Limb (tissue), 2 donors: Measurements from ENCODE around the gene NCKAP5.

ENCODE experiments used
- DNase-seq, 2 donors: peaks; one replicate each; pipeline ENCODE4 v3.0.0-alpha.2; 2016; ENCODE audit errors: extremely low spot score in 2 of 2

The NCKAP5 gene

DNA sequence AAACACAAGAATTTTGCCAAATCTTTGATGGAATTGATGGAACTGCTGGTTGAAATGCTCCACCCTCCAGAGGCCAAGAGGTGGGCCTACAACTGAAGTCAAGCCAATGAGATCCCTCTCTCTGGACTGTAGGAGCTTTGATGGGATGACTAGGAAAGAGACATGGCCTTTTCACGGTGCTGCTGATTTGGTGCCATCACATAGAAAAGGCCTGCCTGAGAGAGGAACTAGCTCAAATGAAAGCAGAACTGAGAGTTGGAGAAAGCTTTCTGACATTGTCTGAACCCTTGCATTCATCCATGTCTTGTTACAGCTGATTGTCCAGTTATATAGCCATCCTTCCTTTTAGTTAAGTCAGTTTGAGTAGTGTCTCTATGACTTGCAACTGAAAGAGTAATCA lies 614.5 kb downstream of the NCKAP5 start:
- no peak for DNase-seq

DNA sequence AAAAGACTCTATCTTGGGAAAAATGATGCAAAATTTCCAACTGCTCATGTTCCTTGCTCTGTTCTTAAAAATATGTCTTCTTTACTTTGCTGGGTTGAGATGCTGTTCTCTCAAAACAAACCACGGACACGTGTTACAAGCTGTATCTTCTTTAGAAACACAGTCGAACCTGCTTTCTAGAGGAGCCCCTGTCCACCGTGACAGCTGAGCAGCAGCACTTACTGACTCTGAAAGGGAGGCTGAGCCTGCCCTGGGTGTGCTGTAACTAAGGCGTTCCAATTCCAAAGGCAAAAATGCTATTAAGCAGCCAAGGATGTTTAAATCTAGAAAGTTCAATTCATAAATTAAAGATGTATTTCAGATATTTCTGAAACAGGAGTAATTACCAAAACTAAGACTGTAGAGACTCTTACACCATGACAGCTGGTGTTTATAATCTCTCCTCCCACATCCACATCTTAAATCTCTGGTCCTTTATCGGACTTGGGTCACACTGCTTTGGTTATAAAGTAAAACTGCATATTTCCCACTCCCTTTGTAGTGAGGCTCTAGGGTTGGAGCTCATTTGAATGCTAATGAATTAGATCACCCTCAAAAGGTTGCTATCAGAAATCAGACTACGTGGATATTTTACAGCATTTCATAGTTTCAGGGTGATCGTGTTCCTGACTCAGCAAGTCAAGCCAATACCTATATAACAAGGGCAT lies 617.1 kb downstream of the NCKAP5 start:
- DNase-seq, result no peak

DNA sequence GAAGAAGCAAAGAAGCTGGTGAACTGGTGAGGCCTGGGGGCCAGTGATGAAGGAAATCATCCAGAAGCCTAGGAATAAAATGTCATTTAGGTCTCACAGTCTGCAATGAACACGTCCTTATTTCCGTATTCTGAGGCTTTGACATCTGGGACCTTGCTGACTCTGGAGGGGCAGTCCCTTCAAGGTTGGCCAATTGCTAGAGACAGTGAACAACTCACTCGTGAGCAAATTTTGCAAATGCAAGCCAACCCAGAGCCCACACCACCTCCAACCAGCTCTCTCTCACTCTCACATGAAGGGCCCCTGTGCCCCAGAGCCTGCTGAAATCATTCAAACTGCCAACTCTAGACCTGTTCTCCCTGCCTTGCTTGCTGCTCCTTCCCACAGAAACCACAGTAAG lies 619.2 kb downstream of the NCKAP5 start:
- DNase-seq, result no peak

DNA sequence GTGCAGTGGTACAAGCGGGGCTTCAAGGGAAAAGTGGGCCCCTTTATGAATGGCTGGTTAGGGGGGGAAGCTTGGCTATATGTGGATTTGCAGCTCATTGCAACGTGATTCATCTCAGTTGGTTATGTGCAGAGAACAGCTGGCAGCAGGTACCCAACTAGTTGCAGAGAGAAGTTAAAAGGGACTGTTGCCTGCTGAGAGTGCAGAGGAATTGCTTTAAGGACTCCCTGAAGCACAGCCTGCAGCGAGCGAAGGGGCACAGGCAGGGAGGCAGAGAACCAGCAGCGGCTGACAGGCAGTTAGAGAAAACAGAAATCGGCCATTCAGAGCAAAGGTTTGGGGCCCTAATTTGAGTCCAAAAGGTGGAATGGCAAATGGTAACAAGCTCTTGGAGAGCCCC lies 620.1 kb downstream of the NCKAP5 start:
- DNase-seq, result no peak

DNA sequence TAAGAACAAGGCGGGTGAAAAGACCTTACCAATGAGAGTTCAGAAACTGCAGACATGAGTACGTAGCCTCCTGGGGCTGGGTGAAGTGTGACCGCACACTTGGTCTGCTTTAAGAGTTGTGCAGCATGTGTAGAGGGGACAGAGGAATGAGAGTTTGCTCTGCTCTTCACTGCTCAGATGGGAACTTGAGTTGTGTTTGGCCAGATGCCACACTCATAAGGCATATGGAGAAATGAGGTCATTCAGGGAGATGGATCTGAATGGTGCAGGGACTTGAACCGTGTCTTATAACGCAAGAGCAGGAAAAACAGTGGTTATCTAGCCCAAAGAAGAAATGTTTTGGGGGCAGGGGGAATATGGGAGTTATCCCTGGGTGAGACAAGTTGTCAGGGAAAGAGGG lies 624.4 kb downstream of the NCKAP5 start:
- DNase-seq, result peak in 1 of 2 donors; percentile 48

DNA sequence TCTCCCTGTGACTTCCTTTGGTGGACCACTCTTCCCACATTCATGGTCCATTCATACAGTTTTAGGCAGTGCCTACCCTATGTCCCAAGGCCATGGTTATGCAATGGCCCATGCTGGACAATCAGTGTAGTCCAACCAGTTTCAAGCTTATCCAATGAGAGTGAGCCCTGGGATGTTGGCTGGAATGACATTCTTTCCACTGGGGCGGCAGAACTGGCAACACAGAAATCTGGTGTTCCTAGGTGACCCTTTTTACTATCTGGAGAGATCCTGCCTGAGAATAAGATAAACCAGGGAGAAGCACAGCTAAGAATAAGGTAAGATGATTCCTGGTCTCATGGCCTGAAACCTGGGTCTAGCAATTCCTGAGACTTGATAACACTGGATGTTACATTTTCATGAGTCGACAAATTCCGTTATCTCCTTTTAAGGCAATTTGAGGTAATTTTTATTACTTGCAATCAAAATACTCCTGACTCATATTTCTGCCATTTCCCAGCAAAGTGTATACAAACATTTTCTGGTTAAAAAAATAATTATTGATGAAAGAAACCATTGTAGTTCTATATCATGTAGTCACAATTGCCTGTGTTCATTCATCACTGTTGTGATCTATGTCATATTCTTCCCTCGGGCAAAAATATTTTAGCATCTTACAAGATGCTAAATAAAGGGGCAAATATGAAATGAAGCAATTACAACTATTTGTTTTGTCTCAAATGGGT lies 626.8 kb downstream of the NCKAP5 start:
- DNase-seq, result no peak

DNA sequence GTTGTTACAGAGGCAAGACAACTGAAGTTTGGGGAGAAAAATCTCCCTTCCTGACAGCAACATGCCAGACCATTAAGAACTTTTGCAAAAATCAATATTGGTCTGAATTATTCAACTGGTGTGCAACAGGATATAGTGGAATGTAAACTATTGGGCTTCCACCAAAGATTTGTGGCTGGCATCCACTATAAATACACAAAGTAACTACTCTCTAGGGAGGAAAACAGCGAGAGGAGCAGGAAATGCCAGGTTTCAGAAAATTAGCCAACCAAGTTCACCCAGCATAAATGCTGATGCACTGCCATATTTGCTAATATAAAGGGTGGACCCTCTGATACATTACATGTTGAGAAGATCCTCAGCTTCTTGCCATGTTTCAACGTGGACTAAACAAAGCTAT lies 630.6 kb downstream of the NCKAP5 start:
- no peak for DNase-seq

DNA sequence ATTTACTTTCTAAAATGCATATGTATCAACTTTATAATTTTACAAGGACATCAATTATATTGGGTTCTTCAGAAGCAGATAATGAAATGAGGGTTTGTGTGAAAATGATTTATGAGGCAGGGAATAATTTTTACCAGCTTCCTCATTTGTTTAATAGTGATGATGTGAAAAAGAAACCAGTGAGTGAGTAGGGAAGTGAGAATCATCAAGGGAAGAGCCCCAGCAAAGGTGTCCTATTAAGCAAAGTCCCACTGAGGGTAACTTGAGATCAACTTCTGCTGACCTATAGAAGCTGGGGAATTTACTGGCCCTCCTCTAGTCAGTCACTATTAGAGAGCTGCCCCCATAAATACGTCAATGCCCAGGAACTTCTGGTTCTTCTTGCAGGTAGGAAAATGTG lies 631.5 kb downstream of the NCKAP5 start:
- no peak for DNase-seq

DNA sequence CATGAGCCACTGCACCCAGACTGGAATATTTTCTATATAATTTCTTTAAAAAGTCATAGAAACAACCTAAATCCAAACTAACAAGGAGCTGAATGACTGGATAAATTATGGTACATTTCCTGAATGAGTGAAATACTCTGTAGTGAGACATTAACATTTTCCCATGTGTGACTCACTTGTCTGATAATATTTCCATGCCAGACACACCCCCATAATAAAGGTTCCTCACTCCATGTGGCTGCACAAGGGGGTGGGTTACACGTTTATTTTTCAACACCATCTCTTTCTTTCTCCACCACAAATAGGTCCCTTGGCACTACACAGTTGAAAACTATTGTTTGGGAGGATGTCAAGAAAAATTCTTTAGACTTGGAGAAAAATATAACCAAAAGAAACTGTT lies 632.0 kb downstream of the NCKAP5 start:
- DNase-seq, result no peak

DNA sequence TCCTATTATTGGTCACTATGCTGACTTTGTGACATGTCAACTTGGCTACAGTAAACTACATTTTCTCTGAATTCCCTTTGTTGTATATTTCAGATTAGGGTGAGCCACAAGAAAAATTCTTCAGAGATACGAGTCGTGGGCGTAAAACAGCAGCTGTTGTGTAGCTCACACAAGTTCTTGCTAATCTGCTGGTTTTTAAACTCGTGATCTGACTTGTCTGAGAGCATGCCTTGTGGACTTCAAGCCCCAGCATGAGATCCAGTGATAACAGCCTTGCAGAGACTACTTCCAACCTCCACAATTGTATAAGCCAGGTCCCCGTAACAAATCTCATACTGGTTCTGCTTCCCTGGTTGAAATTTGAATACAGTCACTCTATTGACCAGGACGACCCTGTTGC lies 638.5 kb downstream of the NCKAP5 start:
- DNase-seq, result no peak

DNA sequence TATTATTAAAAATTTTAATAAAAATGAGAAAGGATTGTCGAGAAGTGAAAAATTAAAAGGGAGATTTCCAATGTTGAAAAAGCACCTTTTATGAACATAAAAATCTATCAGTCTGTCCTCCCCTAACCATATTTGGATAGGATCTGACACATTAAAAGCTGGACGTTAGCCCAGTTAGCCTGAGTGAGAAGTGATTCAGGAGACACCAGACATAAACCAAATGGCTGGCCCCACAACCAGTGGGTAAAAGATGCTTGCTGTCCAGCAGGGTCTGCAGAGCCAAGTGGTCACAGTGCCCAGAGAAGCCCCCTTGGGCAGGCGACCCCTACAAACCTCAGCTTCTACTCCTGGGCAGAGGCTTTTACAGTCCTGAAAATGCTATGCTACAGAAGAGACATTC lies 644.5 kb downstream of the NCKAP5 start:
- no peak for DNase-seq

DNA sequence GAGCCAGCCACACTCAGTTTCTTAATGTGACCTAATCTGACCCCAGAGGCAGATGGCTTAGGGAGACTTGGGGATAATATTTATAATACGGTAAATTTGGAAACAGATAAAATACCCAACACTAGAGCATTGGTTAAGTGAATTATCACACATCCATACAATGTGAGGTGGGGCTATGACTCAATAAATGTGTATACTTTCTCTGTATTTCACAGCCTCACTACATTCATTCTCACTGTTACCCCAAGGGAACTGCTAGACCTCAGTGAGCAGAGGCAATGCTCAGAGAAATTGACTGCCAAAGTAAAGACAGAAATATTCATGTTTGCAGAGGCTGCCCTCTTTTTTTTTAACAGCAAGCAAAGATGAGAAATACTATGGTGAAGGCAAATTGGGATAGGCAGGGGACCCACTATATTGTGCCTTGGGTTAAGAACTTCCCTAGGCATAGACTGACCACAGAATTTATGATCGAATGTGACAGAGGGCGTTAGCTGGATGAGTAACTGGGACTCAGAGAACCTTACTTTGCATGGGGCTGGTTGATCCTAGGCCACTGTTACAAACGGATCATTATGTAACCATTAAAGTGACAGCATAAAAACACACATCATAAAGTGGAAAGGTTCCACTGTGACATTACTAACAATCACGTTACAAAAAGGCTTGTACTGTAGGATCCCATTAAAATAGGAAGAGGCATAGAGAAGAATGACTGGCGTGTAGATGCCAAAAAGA lies 652.3 kb downstream of the NCKAP5 start:
- no peak for DNase-seq

DNA sequence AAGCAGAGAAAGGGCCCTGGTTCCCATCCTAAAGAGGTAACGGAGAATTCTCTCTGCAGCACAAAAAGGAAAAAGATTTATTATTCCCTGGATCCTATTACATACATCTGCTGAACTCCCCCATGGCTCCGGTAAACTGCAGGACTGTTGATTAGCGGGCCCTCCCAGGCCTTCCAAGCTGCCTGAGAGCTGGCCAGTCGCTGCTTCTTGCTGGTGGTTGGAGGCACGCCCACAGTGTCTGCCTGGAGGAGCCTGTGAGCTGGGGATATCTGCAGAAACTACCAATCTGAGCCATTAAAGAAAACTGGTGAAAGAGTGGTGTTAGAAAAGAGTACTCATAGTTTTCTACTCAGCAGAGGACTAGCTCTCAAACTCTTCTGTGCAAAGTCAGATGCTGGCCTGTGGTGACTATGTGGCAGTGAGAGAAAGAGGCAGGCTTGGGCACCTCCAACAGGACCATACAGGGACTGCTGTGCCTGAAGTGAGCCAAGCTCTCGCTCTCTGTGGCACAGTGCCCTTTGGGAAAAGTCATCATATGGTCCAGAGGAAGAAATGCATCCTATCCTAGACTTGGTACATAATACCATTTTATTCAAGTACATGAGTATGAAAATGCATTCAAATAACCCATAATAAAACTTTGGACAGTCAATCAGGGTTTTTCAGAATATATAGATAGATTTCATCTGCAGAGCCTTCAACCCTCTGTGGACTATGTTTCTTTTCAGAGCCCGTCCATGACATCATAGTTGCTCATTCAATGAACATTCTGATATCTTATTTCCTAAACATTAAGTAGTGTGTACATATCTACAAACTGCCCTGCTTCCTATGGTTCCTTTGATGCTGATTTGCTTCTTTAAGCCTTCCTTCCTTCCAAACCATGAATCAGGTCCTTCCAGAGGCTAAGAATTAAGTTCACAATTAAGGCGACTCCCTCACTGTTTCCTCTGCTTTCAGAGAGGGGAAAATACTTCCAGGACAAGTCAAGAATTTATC lies 656.2 kb downstream of the NCKAP5 start:
- peak; percentile 34 to 53 for DNase-seq

DNA sequence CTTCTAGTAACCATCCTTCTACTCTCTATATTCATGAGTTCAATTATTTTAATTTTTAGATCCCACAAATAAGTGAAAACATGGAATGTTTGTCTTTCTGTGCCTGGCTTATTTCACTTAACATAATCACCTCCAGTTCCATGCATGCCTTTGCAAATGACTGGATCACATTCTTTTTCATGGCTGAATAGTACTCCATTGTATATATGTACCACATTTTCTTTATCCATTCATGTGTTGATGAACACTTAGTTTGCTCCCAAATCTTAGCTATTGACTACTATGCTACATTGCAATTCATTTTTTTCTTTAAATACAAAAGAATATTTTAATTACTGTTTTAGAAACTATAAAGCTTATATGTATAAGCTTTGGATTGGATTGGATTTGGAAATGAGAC lies 657.8 kb downstream of the NCKAP5 start:
- no peak for DNase-seq

DNA sequence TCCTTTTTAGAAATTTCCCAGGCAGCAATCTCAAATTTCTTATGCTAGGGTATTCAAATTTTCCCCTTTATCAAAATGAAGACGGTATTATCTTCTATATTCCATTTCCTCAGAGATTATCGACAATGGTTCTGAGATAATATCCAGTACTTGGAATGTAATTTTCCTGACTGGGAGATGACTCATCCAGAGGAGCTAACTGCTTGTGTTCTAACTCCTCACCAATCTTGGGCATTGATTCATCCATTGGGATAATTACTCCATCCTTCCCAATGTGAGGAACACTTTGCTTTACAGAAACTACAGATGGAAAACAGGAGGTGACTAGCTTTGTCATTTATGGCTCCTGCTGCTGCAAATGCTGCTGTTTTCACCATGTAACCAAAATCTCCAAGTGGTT lies 658.8 kb downstream of the NCKAP5 start:
- DNase-seq, result no peak

DNA sequence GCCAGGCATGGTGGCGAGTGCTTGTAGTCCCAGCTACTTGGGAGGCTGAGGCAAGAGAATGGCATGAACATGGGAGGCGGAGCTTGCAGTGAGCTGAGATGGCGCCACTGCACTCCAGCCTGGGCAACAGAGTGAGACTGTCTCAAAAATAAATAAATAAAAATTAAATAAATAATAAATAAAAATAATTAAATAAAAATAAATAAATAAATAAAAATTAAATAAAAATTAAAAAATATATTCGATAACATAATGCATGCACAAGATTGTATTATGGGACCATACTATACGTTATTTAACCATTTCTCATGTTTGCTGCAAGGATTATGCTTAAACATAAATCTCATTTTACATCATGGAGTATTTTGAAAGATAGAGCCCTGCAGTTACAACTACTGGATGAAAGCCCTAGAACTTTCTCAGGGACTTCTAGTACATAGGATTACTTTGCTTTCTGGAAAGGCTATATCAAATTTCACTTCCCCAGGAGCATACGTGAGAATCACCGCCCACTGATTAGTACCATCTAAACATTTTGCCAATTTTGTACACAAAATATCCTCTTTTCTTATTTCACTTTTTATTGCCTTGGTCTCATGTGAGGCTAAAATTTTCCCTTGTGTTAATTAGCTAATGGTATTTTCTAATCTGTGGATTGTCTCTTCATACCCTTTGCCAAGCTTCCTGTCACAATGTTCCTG lies 664.0 kb downstream of the NCKAP5 start:
- DNase-seq, result peak in 1 of 2 donors; percentile 4

DNA sequence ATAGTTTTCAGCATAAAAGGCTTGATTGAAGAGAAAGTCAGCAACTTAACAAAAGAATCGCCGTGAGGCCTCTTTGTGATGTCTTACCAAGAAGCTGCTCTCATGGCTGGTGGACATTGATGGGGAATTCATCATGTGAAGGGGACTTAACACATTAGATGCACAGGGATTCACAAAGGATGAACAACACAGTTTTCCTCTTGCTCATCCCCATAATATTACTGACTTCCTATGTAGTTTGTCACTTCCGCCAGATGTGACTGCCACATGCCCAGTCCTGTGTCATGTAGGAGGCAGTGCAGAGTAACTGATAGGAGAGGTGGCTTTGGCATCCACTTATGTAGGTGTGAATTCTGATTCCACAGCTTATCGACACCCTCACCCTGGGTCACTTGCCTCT lies 665.6 kb downstream of the NCKAP5 start:
- DNase-seq, result no peak

DNA sequence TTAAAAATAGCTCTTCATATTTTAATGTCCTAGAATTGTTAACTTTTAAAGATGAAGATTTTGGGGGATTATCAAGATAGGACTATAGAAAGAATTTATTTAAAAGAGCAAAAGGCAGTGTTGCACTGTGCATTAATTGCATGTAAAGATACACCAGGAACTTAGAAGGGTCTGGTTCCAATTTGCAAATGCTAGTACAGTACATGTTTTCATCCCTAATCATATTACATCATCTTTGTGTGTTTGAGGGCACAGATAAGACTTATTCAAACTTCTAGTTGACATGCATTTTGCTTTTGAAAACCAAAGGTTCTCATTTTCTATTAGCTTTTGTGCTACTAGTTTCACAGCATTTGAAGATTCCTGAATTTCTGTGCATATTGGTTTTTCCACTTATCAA lies 666.6 kb downstream of the NCKAP5 start:
- no peak for DNase-seq

DNA sequence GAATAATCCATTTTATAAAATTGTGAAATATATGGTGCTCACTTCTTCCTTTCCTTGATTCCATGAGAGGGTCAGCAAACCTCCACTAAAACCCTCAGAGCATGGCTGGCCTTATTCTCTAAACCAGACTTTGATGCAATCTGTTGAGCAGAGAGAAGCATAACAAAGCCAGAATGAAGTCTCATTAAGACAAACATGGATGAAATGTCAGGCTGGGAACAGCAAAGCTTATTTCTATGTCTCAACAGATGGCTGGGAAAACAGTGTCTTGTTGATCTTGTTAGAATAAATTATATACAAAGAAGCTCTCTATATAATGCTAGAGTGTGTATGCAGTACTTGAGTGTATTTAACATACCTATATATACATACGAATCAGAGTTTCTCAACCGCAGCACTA lies 671.2 kb downstream of the NCKAP5 start:
- DNase-seq, result no peak

DNA sequence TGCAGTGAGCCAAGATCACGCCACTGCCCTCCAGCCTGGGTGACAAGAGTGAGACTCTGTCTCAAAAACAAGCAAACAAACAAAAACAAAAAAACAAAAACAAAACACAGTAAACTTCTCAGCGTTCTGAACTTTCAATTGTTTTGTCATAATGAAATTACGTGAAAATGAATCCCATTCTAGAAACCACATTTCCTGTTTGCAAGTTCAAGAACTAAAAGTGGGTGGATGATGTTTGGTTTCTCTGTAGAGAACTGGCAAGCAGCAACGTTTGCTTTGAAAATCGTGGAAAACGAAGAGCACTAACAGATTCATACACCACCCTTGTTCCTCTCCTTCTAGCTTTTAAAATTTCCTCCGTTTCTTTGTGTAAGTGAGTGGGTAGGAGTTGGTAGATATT lies 672.2 kb downstream of the NCKAP5 start:
- no peak for DNase-seq

DNA sequence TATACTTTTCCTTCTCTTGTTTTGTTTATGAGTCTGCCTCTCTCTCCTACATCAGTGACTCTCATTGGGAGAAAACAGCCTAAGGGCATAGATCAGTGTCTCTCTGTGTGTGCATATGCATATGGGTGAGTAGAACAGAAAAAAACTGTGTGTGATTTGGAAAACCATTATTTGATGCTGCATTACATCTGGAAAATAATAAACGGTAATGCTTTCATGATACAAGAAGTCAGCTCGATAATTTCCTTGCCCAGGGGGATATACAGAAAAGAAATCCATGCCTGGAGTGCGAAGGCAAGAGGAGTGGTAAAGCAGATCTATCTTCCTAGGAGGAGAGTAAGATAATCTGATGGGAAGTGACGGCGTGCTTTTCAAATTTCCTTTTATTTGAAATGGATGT lies 676.8 kb downstream of the NCKAP5 start:
- DNase-seq, result no peak
